AG04449 (cell line): ENCODE results near the gene HBA2.

Experiments
- CTCF ChIA-PET: fragments of 350-600 bp; formaldehyde crosslinking; extraction: SDS; loops from one replicate; lab custom pipeline; 2021; ENCODE audit warnings: antibody characterized with exemption; lab: Yijun Ruan, JAX
- POLR2A ChIA-PET: fragments of 400-600, 350-600 bp; formaldehyde crosslinking; extraction: SDS; loops from one replicate; lab custom pipeline; 2020; ENCODE audit warnings: antibody characterized with exemption, inconsistent platforms; lab: Yijun Ruan, JAX
- DNase-seq: peaks from one replicate; pipeline ENCODE4 v3.0.0-alpha.2; 2010; ENCODE audit warnings: low read depth, low spot score
- H3K4me3 ChIP-seq: 2 replicates; pipeline ENCODE4 v1.5.1; 2011; ENCODE audit warnings: low read depth, mild to moderate bottlenecking, control low read depth, low read length
- CTCF ChIP-seq: IDR thresholded peaks from one replicate; pipeline ENCODE4 v1.5.1; 2011; ENCODE audit warnings: mild to moderate bottlenecking, moderate library complexity, low read length, control low read depth, inconsistent platforms; ENCODE audit not compliant: insufficient read depth; ENCODE audit errors: missing control alignments

Gene HBA2

GRCh38 chr16:188674-189073 lies 16.0 kb downstream of the HBA2 start:
- CTCF ChIA-PET: interaction anchor here (0.8 to 9.6 kb wide), 4 partner anchors 6 to 123 kb away, joined by 3 to 81 read pairs (median 6); partner anchors contain the start of gene HBQ1
- POLR2A ChIA-PET: no interaction called here
- H3K4me3 ChIP-seq: no peak overlapping the region
- TF ChIP-seq CTCF: no peak
- DNase-seq: no peak

DNA sequence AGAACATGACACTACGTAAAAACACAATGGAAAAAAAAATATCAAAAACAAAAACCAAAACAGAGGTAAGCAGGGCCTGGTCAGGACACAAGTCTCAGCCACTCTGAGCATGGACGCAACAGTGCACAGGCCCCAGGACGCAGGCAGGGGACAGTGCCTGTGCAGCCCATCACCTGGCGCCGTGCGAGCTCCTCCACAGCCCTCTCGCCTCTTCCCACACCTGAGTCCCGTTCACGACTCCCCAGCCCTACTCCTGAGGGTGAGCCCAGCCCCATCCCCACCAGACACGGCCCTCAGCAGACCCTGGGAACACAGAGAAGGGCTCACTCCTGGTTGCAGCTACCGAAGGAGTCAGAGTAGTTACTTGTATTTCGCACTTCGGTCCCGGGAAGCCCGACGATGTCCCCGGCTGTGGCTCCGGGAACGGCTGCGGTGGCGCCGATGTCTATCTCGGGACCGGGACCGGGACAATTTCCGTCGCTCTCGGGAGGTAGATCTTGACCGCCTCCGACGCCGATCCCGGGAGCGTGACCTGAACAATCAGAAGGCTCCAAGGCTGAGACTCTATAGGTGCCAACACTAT lies 17.0 kb downstream of the HBA2 start:
- POLR2A ChIA-PET: interaction anchor here (0.6 kb wide), 1 partner anchor 9 kb away, joined by 3 read pairs; the partner anchor contains the start of gene HBQ1
- no peak for TF ChIP-seq CTCF
- no peak overlapping the region for H3K4me3 ChIP-seq
- CTCF ChIA-PET: interaction anchor here (2.0 to 9.6 kb wide), 2 partner anchors 7 to 93 kb away, joined by 7 to 81 read pairs; partner anchors contain the start of gene HBQ1
- no peak for DNase-seq

DNA sequence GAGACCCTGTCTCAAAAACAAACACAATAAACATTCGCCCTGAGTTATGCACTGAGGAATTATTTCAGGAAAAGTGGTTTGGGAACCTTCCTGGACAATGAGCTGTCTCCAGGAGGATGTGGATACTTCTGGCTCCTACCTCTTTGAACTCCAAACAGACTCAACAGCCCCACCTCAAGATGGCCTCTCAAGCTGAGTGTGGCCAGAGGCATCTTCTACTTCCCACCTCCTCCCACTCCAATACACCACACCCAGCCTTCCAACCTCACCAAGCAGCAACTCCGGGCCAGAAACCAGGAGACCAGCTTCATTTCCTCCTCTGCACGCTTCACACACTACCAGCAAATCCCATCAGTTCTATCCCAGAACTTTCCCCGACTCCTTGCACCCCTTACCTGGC lies 19.2 kb downstream of the HBA2 start:
- no peak overlapping the region for H3K4me3 ChIP-seq
- POLR2A ChIA-PET: interaction anchor here (1.1 kb wide), 1 partner anchor 38 kb away, joined by 3 read pairs; the partner anchor contains the start of gene LUC7L
- no peak for DNase-seq
- TF ChIP-seq CTCF: no peak
- CTCF ChIA-PET: interaction anchor here (0.8 to 9.6 kb wide), 2 partner anchors 9 to 85 kb away, joined by 6 to 81 read pairs; partner anchors contain the start of gene HBQ1

DNA sequence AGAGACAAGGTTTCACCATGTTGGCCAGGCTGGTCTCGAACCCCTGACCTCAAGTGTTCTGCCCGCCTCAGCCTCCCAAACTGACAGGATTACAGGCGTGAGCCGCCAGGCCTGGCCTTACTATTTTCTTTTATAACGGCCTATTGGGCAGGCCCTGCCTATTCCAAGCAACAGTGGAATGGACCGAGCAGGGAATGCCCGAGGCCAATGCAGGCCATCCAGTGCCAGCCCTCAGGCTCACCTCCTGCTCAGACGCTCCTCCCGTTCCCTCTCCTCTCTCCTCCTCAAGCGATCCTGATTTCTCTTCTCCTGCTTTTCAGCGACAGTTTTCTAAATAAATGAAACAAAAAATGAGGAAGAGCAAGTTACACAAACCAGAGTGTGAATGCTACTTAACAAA lies 20.0 kb downstream of the HBA2 start:
- H3K4me3 ChIP-seq: no peak overlapping the region
- no peak for TF ChIP-seq CTCF
- ChIA-PET CTCF (interaction anchor here (1.5 to 9.6 kb wide), 2 partner anchors 10 to 85 kb away, joined by 6 to 81 read pairs; partner anchors contain the start of gene HBQ1), POLR2A (no interaction called here)
- no peak for DNase-seq

DNA sequence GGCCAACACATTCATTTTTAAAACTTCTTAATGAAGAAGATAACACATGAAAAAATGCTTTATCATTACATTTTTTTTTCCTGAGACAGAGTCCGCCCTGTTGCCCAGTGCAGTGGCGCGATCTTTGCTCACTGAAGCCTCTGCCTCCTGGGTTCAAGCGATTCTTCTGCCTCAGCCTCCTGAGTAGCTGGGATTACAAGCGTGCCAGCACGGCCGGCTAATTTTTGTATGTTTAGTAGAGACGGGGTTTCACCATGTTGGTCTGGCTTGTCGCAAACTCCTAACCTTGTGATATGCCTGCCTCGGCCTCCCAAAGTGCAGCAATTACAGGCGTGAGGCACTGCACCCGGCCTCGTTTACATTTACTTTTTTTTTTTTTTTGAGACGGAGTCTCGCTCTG lies 20.8 kb downstream of the HBA2 start:
- ChIA-PET POLR2A (no interaction called here), CTCF (interaction anchor here (1.5 to 9.6 kb wide), 2 partner anchors 11 to 86 kb away, joined by 6 to 81 read pairs; partner anchors contain the start of gene HBQ1)
- no peak overlapping the region for H3K4me3 ChIP-seq
- TF ChIP-seq CTCF: no peak
- no peak for DNase-seq

GRCh38 chr16:194516-194915 lies 21.8 kb downstream of the HBA2 start:
- no peak for DNase-seq
- CTCF ChIA-PET: interaction anchor here (0.7 to 9.6 kb wide), 3 partner anchors 11 to 61 kb away, joined by 3 to 81 read pairs (median 3); partner anchors contain the start of gene HBQ1
- POLR2A ChIA-PET: no interaction called here
- no peak overlapping the region for H3K4me3 ChIP-seq
- TF ChIP-seq CTCF: no peak
